IMR-90 (cell line): ENCODE results near the gene SHROOM1. TPM values are rescaled to one million over a fixed set of nuclear protein-coding genes. Genes with fewer than 3 reads are reported as not detected.
A peak's percentile ranks its signal among the peaks of the same experiment; 100 is the strongest.

ENCODE experiments used
- ATAC-seq: fragments of 200-7000 bp; cut with Tn5 transposase; 2 replicates; pipeline ENCODE4 v1.9.1; 2020; ENCODE audit warnings: low read depth, mild to moderate bottlenecking, moderate library complexity
- BruUV-seq: library from RNA; stranded (reverse); fragments of 400-500 nt; replicated peaks from 2 replicates; lab custom pipeline; 2021; lab: Mats Ljungman, UMichigan
- CTCF ChIA-PET: fragments of 300-600 bp; formaldehyde crosslinking; extraction: SDS; loops from one replicate; lab custom pipeline; 2021; ENCODE audit warnings: antibody characterized with exemption; lab: Yijun Ruan, JAX
- POLR2A ChIA-PET: fragments of 300-600 bp; sonication (Branson Sonifier 250); formaldehyde crosslinking; loops from one replicate; lab custom pipeline; 2022; ENCODE audit warnings: antibody characterized with exemption; ENCODE audit not compliant: unreplicated experiment; lab: Charles Lee
- DNase-seq: peaks from one replicate; pipeline ENCODE4 v3.0.0; 2013
- H2AFZ ChIP-seq: replicated peaks from 2 replicates; pipeline ENCODE3; 2013; ENCODE audit warnings: low read length, mild to moderate bottlenecking; ENCODE audit not compliant: poor library complexity
- H2AK5ac ChIP-seq: 2 replicates; pipeline ENCODE4 v1.6.1; 2013; ENCODE audit warnings: low read depth, low read length, inconsistent platforms
- H2AK9ac ChIP-seq: replicated peaks from 2 replicates; pipeline ENCODE3; 2013; ENCODE audit warnings: mild to moderate bottlenecking, low read depth, low read length, moderate library complexity; ENCODE audit not compliant: poor library complexity
- H2BK120ac ChIP-seq: 2 replicates; pipeline ENCODE4 v1.6.1; 2013; ENCODE audit warnings: low read depth, low read length, inconsistent platforms
- H2BK15ac ChIP-seq: 3 replicates; pipeline ENCODE4 v1.6.1; 2013; ENCODE audit warnings: low read depth, low read length, inconsistent platforms
- H2BK20ac ChIP-seq: 2 replicates; pipeline ENCODE4 v1.6.1; 2013; ENCODE audit warnings: low read depth, mild to moderate bottlenecking, inconsistent platforms, low read length, moderate library complexity
- H2BK5ac ChIP-seq: 2 replicates; pipeline ENCODE4 v1.6.1; 2013; ENCODE audit warnings: mild to moderate bottlenecking, low read depth, low read length, inconsistent platforms; ENCODE audit not compliant: poor library complexity, severe bottlenecking
- H3K14ac ChIP-seq: replicated peaks from 2 replicates; pipeline ENCODE4 v1.6.1; 2013; ENCODE audit warnings: low read depth, low read length, inconsistent platforms
- H3K18ac ChIP-seq: 2 replicates; pipeline ENCODE4 v1.6.1; 2013; ENCODE audit warnings: low read depth, low read length, control low read depth
- H3K23ac ChIP-seq: 2 replicates; pipeline ENCODE4 v1.6.1; 2013; ENCODE audit warnings: low read depth, low read length, inconsistent platforms
- H3K27ac ChIP-seq: 2 replicates; pipeline ENCODE4 v1.5.1; 2013; ENCODE audit warnings: mild to moderate bottlenecking, control low read depth, low read length; ENCODE audit not compliant: insufficient read depth
- H3K27me3 ChIP-seq: 2 replicates; pipeline ENCODE4 v1.6.1; 2013; ENCODE audit warnings: low read length; ENCODE audit not compliant: control insufficient read depth, insufficient read depth
- H3K36me3 ChIP-seq: 2 replicates; pipeline ENCODE4 v1.6.1; 2013; ENCODE audit warnings: low read length, mixed read lengths; ENCODE audit not compliant: control insufficient read depth, insufficient read depth
- H3K4ac ChIP-seq: 2 replicates; pipeline ENCODE4 v1.6.1; 2013; ENCODE audit warnings: low read depth, low read length, inconsistent platforms
- H3K4me1 ChIP-seq: 2 replicates; pipeline ENCODE4 v1.6.1; 2013; ENCODE audit warnings: low read length, mixed read lengths; ENCODE audit not compliant: control insufficient read depth, insufficient read depth
- H3K4me2 ChIP-seq: 2 replicates; pipeline ENCODE4 v1.6.1; 2013; ENCODE audit warnings: low read depth, mild to moderate bottlenecking, control low read depth, low read length, moderate library complexity
- H3K4me3 ChIP-seq: 2 replicates; pipeline ENCODE4 v1.5.1; 2013; ENCODE audit warnings: low read depth, mild to moderate bottlenecking, control low read depth, low read length, moderate library complexity; ENCODE audit not compliant: insufficient read depth
- H3K56ac ChIP-seq: 2 replicates; pipeline ENCODE4 v1.6.1; 2013; ENCODE audit warnings: low read length, inconsistent platforms; ENCODE audit not compliant: insufficient read depth; ENCODE audit errors: extremely low read depth
- H3K79me1 ChIP-seq, 2 experiments: 2 replicates each; pipeline ENCODE4 v1.6.1; 2013; ENCODE audit warnings: low read length in 2 of 2, inconsistent platforms in 1 of 2, low read depth in 1 of 2
- H3K9ac ChIP-seq: 2 replicates; pipeline ENCODE4 v1.6.1; 2013; ENCODE audit warnings: low read depth, low read length, control low read depth
- H3K9me1 ChIP-seq: 2 replicates; pipeline ENCODE4 v1.6.1; 2013; ENCODE audit warnings: low read length, inconsistent platforms; ENCODE audit not compliant: insufficient read depth
- H3K9me3 ChIP-seq: 2 replicates; pipeline ENCODE4 v1.6.1; 2013; ENCODE audit warnings: low read length; ENCODE audit not compliant: control insufficient read depth, insufficient read depth
- H4K20me1 ChIP-seq: 2 replicates; pipeline ENCODE4 v1.6.1; 2013; ENCODE audit warnings: low read length, inconsistent platforms; ENCODE audit not compliant: insufficient read depth
- H4K5ac ChIP-seq: 2 replicates; pipeline ENCODE4 v1.6.1; 2013; ENCODE audit warnings: mild to moderate bottlenecking, low read depth, low read length, control low read depth
- H4K8ac ChIP-seq, 2 experiments: 2 replicates each; pipeline ENCODE4 v1.6.1; 2013; ENCODE audit warnings: low read depth in 2 of 2, low read length in 2 of 2, control low read depth in 1 of 2, inconsistent platforms in 1 of 2
- H4K91ac ChIP-seq: 2 replicates; pipeline ENCODE4 v1.6.1; 2013; ENCODE audit warnings: low read depth, low read length, inconsistent platforms; ENCODE audit not compliant: insufficient read depth
- CEBPB ChIP-seq: IDR thresholded peaks from 2 replicates; pipeline ENCODE4 v1.6.1; 2012; ENCODE audit warnings: low read depth, low read length, improper control_type of control experiment
- WGBS, 2 experiments: methylation state at CpG; one replicate each; pipeline versions ENCODE4 v1.1.5 to v1.1.7; 2013; ENCODE audit warnings: missing lambda C conversion rate in 2 of 2; ENCODE audit not compliant: insufficient read length in 1 of 2; ENCODE audit errors: extremely low coverage in 2 of 2; 5-methylcytosine and 5-hydroxymethylcytosine counted together
- dilution Hi-C: fragments of 300-500 bp; cut with HindIII; formaldehyde crosslinking; loops from one replicate; pipeline ENCODE4 v1.14.3; 2018; ENCODE audit warnings: low sequenced_read_pairs; ENCODE audit not compliant: unreplicated experiment
- in situ Hi-C: fragments of 300-500 bp; cut with MboI; formaldehyde crosslinking; loops from 3 replicates; pipeline ENCODE4 v1.14.3; 2019; ENCODE audit warnings: low sequenced_read_pairs, inconsistent platforms, mixed read lengths
- intact Hi-C: fragments of 100-400 bp; cut with micrococcal nuclease; formaldehyde crosslinking; loops from 2 replicates; pipeline ENCODE4 v1.10.0; 2022
- polyA plus RNA-seq, 3 experiments: library from polyadenylated mRNA; depleted of rRNA; stranded (reverse); fragments of >200 nt; gene quantifications; 2 replicates each; pipeline ENCODE4 v1.2.3, GENCODE V29; 2012; ENCODE audit warnings: low replicate concordance in 1 of 3
- total RNA-seq: library from RNA; depleted of rRNA; stranded (reverse); fragments of >200 nt; gene quantifications from 2 replicates; pipeline ENCODE4 v1.2.3, GENCODE V29; 2012

SHROOM1 gene
- total and polyA plus RNA-seq, 2 of the 4 experiments (the other 2 are of a cell fraction): 1.4 to 6.3 TPM

DNA sequence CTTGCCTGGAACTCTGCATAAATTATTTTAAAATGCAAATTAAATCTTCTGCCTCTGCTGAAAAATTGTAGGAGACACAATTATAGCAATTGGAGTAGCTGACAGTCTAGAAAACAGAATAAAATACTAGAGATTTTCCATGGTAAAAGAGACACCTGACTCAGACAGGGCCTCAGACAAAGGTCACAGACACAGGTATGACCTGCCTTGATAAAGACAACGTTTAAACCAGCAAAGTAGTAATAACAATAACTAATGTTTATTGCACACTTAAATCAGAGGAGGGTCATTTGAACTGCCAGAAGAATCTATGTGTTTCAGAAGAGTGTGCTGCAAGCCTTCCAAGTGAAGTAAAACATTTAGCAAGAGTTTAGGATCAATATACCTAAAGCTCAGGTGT lies 13.4 kb downstream of the SHROOM1 start:
- no peak for TF ChIP-seq CEBPB
- H2BK15ac ChIP-seq: no peak overlapping the region
- peak overlapping the region; percentile 47; the same call in 1 of the 2 replicates for H2BK120ac ChIP-seq
- DNase-seq: no peak
- BruUV-seq: no TSS peak
- no peaks in the 10 kb centered on the region for H4K20me1 ChIP-seq
- WGBS, 2 experiments: no CpG with 5 or more reads among the region's 1 CpG
- H4K91ac ChIP-seq: no peak overlapping the region; the same call in 1 of the 2 replicates
- H3K9me1 ChIP-seq: no peaks in the 10 kb centered on the region
- no peak overlapping the region for H3K9ac ChIP-seq
- peak overlapping the region; percentile 15; the same call in 1 of the 2 replicates for H2BK20ac ChIP-seq
- CTCF ChIA-PET: interaction anchor here (0.6 to 1.3 kb wide), 4 partner anchors 10 to 63 kb away, joined by 3 to 4 read pairs (median 4); no protein-coding TSS in a partner anchor
- H3K9me3 ChIP-seq: no peaks in the 10 kb centered on the region
- no peaks in the 10 kb centered on the region for H3K79me1 ChIP-seq
- no peak overlapping the region for H2AK9ac ChIP-seq
- H3K4me2 ChIP-seq: no peak overlapping the region
- in situ Hi-C loops: no loop called here
- no peak for ATAC-seq
- no peak overlapping the region for H2AFZ ChIP-seq
- H3K18ac ChIP-seq: peak overlapping the region; percentile 93
- no peak overlapping the region for H2AK5ac ChIP-seq
- intact Hi-C loops: no loop called here
- no peak overlapping the region for H3K56ac ChIP-seq
- H3K23ac ChIP-seq: no peak overlapping the region
- no peaks in the 10 kb centered on the region for H3K36me3 ChIP-seq
- POLR2A ChIA-PET: no interaction called here
- no peak overlapping the region for H3K27ac ChIP-seq
- H4K8ac ChIP-seq: peak overlapping the region; percentile 62 to 84; a peak in 3 of 4 replicates
- dilution Hi-C loops: no loop called here
- H3K27me3 ChIP-seq: peaks cover 19% of the 10 kb centered on the region
- no peak overlapping the region for H3K4ac ChIP-seq
- 0 out of 2 replicates have a peak overlapping the region, but pooled peaks have one; percentile 31 for H3K14ac ChIP-seq
- peak overlapping the region; percentile 83; the same call in 1 of the 2 replicates for H4K5ac ChIP-seq
- peaks cover 13% of the 10 kb centered on the region for H3K4me1 ChIP-seq
- no peak overlapping the region for H3K4me3 ChIP-seq
- H2BK5ac ChIP-seq: peak overlapping the region; percentile 75
